B cell (primary cell): ENCODE measurements around the gene TMEM164. TPM values are rescaled to one million over a fixed set of nuclear protein-coding genes. Genes with fewer than 3 reads are reported as not detected.

ENCODE experiments used
- ATAC-seq: fragments of 200-7000 bp; cut with Tn5 transposase; one replicate; pipeline ENCODE4 v1.10.0; 2021; ENCODE audit warnings: low read depth, mild to moderate bottlenecking, moderate number of reproducible peaks, moderate library complexity
- CTCF ChIA-PET: fragments of 350-600 bp; sonication (Branson Sonifier 250); formaldehyde crosslinking; loops from one replicate; lab custom pipeline; 2021; ENCODE audit warnings: antibody characterized with exemption, inconsistent platforms; lab: Charles Lee
- POLR2A ChIA-PET: fragments of 350-600 bp; sonication (Branson Sonifier 250); formaldehyde crosslinking; loops from one replicate; lab custom pipeline; 2021; ENCODE audit warnings: antibody characterized with exemption; lab: Charles Lee
- DNase-seq: peaks from one replicate; pipeline ENCODE4 v3.0.0; 2013
- H2AFZ ChIP-seq: 2 replicates; pipeline ENCODE4 v1.6.1; 2012; ENCODE audit warnings: mild to moderate bottlenecking, low read depth, low read length; ENCODE audit not compliant: insufficient read depth, poor library complexity, severe bottlenecking
- H3K27ac ChIP-seq, 2 donors: 1 replicate in 1 of 2; 2 replicates in 1 of 2; pipeline ENCODE4 v1.5.1; 2012 to 2013; ENCODE audit warnings: low read length in 2 of 2, mild to moderate bottlenecking in 2 of 2, moderate library complexity in 1 of 2
- H3K27me3 ChIP-seq, 4 experiments: fragments of 200-600 bp in 1 of 4; sonication (generic) in 1 of 4; replicated peaks in 1 of 4; 1 replicate in 2 of 4; 2 replicates in 2 of 4; pipeline versions ENCODE4 v1.6.1 to v1.7.0; 2013 to 2016; ENCODE audit warnings: low read length in 3 of 4, mild to moderate bottlenecking in 2 of 4, mixed read lengths in 1 of 4, moderate library complexity in 1 of 4; ENCODE audit not compliant: insufficient read depth in 4 of 4, control insufficient read depth in 3 of 4; ENCODE audit errors: control extremely low read depth in 1 of 4
- H3K36me3 ChIP-seq, 2 experiments: replicated peaks in 1 of 2; 1 replicate in 1 of 2; 2 replicates in 1 of 2; pipeline versions ENCODE4 v1.6.1 to v1.7.1; 2013; ENCODE audit warnings: low read length in 1 of 2; ENCODE audit not compliant: insufficient read depth in 2 of 2, control insufficient read depth in 1 of 2; ENCODE audit errors: control extremely low read depth in 1 of 2, extremely low read depth in 1 of 2
- H3K4me1 ChIP-seq, 2 donors: fragments of 200-600 bp in 1 of 2; sonication (generic) in 1 of 2; 1 replicate in 1 of 2; 2 replicates in 1 of 2; pipeline versions ENCODE4 v1.5.1 to v1.6.1; 2013 to 2017; ENCODE audit warnings: low read length in 2 of 2; ENCODE audit not compliant: control insufficient read depth in 2 of 2, insufficient read depth in 2 of 2
- H3K4me2 ChIP-seq: replicated peaks from 2 replicates; pipeline ENCODE3; 2012; ENCODE audit warnings: mild to moderate bottlenecking, low read depth, low read length; ENCODE audit not compliant: poor library complexity, severe bottlenecking
- H3K4me3 ChIP-seq, 5 experiments: fragments of 200-600 bp in 1 of 5; sonication (generic) in 1 of 5; 1 replicate in 3 of 5; 2 replicates in 2 of 5; pipeline versions ENCODE4 v1.5.1 to v1.7.0; 2011 to 2016; ENCODE audit warnings: low read length in 4 of 5, mild to moderate bottlenecking in 4 of 5, low read depth in 2 of 5, control low read depth in 1 of 5, moderate library complexity in 1 of 5; ENCODE audit not compliant: insufficient read depth in 1 of 5; ENCODE audit errors: control extremely low read depth in 1 of 5, extremely low read depth in 1 of 5
- H3K79me2 ChIP-seq: fragments of 200-600 bp; sonication (generic); one replicate; pipeline ENCODE4 v1.6.0; 2016; ENCODE audit warnings: low read length; ENCODE audit not compliant: control insufficient read depth, insufficient read depth
- H3K9ac ChIP-seq: fragments of 200-600 bp; sonication (generic); 2 replicates; pipeline ENCODE4 v1.6.1; 2017; ENCODE audit warnings: mild to moderate bottlenecking, low read length, moderate library complexity
- H3K9me3 ChIP-seq, 3 donors: one replicate each; pipeline versions ENCODE4 v1.6.1 to v1.7.1; 2013; ENCODE audit warnings: low read length in 2 of 3; ENCODE audit not compliant: control insufficient read depth in 2 of 3, insufficient read depth in 1 of 3; ENCODE audit errors: control extremely low read depth in 1 of 3
- H4K20me1 ChIP-seq: 2 replicates; pipeline ENCODE4 v1.6.0; 2012; ENCODE audit warnings: mild to moderate bottlenecking, low read length; ENCODE audit not compliant: insufficient read depth, control insufficient read depth, poor library complexity, severe bottlenecking
- H3K27ac Mint-ChIP-seq: one replicate; pipeline ENCODE4 v1.8.0; 2021; ENCODE audit warnings: mixed read lengths
- H3K27me3 Mint-ChIP-seq: one replicate; pipeline ENCODE4 v1.8.0; 2021; ENCODE audit warnings: mixed read lengths
- H3K4me1 Mint-ChIP-seq: one replicate; pipeline ENCODE4 v1.8.0; 2021; ENCODE audit warnings: mixed read lengths
- H3K4me3 Mint-ChIP-seq: one replicate; pipeline ENCODE4 v1.8.0; 2021; ENCODE audit warnings: mixed read lengths
- H3K9me3 Mint-ChIP-seq: one replicate; pipeline ENCODE4 v1.8.0; 2022; ENCODE audit warnings: mixed read lengths; ENCODE audit not compliant: insufficient read depth
- EZH2 ChIP-seq: IDR thresholded peaks from 2 replicates; pipeline ENCODE4 v1.6.1; 2012; ENCODE audit warnings: borderline replicate concordance, low read depth, mild to moderate bottlenecking, moderate library complexity, low read length; ENCODE audit not compliant: insufficient read depth, poor library complexity, severe bottlenecking
- WGBS: methylation state at CpG from one replicate; pipeline ENCODE4 v1.1.5; 2013; ENCODE audit warnings: missing lambda C conversion rate; ENCODE audit not compliant: insufficient coverage; 5-methylcytosine and 5-hydroxymethylcytosine counted together
- intact Hi-C: fragments of 100-400 bp; cut with micrococcal nuclease; formaldehyde crosslinking; loops from one replicate; pipeline ENCODE4 v1.10.0; 2022
- polyA plus RNA-seq: library from polyadenylated mRNA; depleted of rRNA; stranded (reverse); fragments of >200 nt; gene quantifications from 2 replicates; pipeline ENCODE4 v1.2.3, GENCODE V29; 2012
- total RNA-seq, 2 donors: library from RNA; stranded (reverse); fragments of 120-200 nt in 1 of 2; gene quantifications; 1 replicate in 1 of 2; 2 replicates in 1 of 2; pipeline versions ENCODE4 v1.2.3 to v1.2.4, GENCODE V29; 2013 to 2022
- TF ChIP-seq, protein P1 (sequence below): fragments of 200-600 bp; IDR thresholded peaks from one replicate; pipeline ENCODE4 v1.8.0; 2022; ENCODE audit warnings: antibody characterized with exemption, mild to moderate bottlenecking

The TMEM164 gene
- total and polyA plus RNA-seq, 2 donors (not counting 1 experiment from before 2014, with no cell fraction given), result 9.4 to 26.6 TPM

DNA sequence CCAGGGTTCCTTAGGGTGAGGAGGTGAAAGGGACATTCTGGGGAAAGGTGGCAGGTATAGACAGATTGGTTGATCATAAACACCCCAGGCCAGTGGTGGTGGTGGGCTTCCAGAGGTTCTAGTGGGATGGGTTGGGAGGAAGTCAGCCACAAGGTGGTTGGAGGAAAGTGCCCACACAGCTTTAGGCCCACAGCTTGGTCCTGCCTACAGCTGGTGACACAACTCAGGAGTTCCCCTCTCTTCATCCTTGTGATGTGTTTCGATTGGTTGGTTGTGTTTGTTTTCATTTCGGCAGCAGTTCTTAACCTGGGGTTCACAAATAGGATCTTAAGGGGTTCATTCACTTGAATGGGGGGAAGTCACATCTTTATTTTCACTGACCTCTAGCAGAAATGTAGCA is 157.0 kb downstream of the TMEM164 start:
- Mint-ChIP-seq H3K4me3 (no peak overlapping the region), H3K27me3 (no peaks in the 10 kb centered on the region), H3K4me1 (peaks cover 12% of the 10 kb centered on the region), H3K9me3 (no peaks in the 10 kb centered on the region), H3K27ac (no peak overlapping the region)
- TF ChIP-seq EZH2, result no peak
- TF ChIP-seq, protein P1, sequence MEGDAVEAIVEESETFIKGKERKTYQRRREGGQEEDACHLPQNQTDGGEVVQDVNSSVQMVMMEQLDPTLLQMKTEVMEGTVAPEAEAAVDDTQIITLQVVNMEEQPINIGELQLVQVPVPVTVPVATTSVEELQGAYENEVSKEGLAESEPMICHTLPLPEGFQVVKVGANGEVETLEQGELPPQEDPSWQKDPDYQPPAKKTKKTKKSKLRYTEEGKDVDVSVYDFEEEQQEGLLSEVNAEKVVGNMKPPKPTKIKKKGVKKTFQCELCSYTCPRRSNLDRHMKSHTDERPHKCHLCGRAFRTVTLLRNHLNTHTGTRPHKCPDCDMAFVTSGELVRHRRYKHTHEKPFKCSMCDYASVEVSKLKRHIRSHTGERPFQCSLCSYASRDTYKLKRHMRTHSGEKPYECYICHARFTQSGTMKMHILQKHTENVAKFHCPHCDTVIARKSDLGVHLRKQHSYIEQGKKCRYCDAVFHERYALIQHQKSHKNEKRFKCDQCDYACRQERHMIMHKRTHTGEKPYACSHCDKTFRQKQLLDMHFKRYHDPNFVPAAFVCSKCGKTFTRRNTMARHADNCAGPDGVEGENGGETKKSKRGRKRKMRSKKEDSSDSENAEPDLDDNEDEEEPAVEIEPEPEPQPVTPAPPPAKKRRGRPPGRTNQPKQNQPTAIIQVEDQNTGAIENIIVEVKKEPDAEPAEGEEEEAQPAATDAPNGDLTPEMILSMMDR, result no peak
- WGBS, result no CpG with 5 or more reads among the region's 2 CpGs
- Histone ChIP-seq H2AFZ (no peak overlapping the region), H3K27me3 (no peaks in the 10 kb centered on the region), H3K27ac (peak overlapping the region in 1 of 2 donors; percentile 20), H3K4me1 (peaks cover 0 to 12% of the 10 kb centered on the region in 2 donors), H3K9ac (no peak overlapping the region), H4K20me1 (no peaks in the 10 kb centered on the region), H3K79me2 (no peaks in the 10 kb centered on the region), H3K4me3 (no peak overlapping the region), H3K4me2 (no peak overlapping the region), H3K36me3 (no peaks in the 10 kb centered on the region), H3K9me3 (no peaks in the 10 kb centered on the region)
- intact Hi-C loops, result loop anchor here (1.0 to 5.0 kb wide), 3 partner anchors 248 to 687 kb away; no protein-coding TSS in a partner anchor
- ChIA-PET POLR2A (no interaction called here), CTCF (interaction anchor here (1.2 to 28.8 kb wide), 8 partner anchors 10 to 264 kb away, joined by 3 to 721 read pairs (median 4); no protein-coding TSS in a partner anchor)
- DNase-seq, result no peak
- ATAC-seq, result no peak

DNA sequence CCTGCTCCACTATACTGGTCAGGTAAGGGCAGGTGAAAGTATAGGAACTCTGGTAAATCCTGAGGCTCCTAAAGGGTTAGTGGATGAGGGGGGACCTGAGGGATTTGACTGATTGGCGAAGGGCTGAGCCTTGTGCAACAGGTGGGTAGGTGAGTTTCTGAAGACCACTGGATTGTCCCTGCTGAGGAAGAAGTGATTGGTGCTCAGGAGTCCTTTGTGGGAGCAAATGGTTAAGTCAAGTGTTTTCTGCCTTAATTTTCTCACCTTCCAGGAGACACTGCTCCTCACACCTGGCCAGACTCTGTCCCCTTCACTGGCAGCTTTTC is 158.4 kb downstream of the TMEM164 start:
- Histone ChIP-seq H3K4me2 (no peak overlapping the region), H3K36me3 (no peaks in the 10 kb centered on the region), H3K79me2 (no peaks in the 10 kb centered on the region), H3K4me3 (no peak overlapping the region), H3K27me3 (no peaks in the 10 kb centered on the region), H3K9me3 (no peaks in the 10 kb centered on the region), H2AFZ (no peak overlapping the region), H3K4me1 (peaks cover 0 to 12% of the 10 kb centered on the region in 2 donors), H4K20me1 (no peaks in the 10 kb centered on the region), H3K9ac (no peak overlapping the region), H3K27ac (no peak overlapping the region)
- TF ChIP-seq, protein P1, result no peak
- TF ChIP-seq EZH2, result no peak
- peaks cover 12% of the 10 kb centered on the region for H3K4me1 Mint-ChIP-seq
- no peak overlapping the region for H3K4me3 Mint-ChIP-seq
- ATAC-seq, result no peak
- ChIA-PET POLR2A (no interaction called here), CTCF (interaction anchor here (1.1 to 28.8 kb wide), 8 partner anchors 11 to 262 kb away, joined by 3 to 721 read pairs (median 3); no protein-coding TSS in a partner anchor)
- intact Hi-C loops, result no loop called here
- H3K27me3 Mint-ChIP-seq, result no peaks in the 10 kb centered on the region
- H3K27ac Mint-ChIP-seq, result no peak overlapping the region
- H3K9me3 Mint-ChIP-seq, result no peaks in the 10 kb centered on the region
- no peak for DNase-seq
- WGBS, result no CpG with 5 or more reads among the region's 1 CpG
